DND-41 (cell line): ENCODE results near the gene AOC1.

ENCODE experiments used
- EZH2 ChIP-seq: IDR thresholded peaks from 3 replicates; pipeline ENCODE4 v1.6.1; 2012; ENCODE audit warnings: borderline replicate concordance, low read depth, mild to moderate bottlenecking, moderate library complexity, low read length, inconsistent platforms; ENCODE audit not compliant: severe bottlenecking
- TF ChIP-seq, protein P1 (sequence below): IDR thresholded peaks from 2 replicates; pipeline ENCODE4 v1.5.1; 2012; ENCODE audit warnings: borderline replicate concordance, low read length, moderate library complexity, mild to moderate bottlenecking; ENCODE audit not compliant: poor library complexity, severe bottlenecking; ENCODE audit errors: extremely low read depth

DNA sequence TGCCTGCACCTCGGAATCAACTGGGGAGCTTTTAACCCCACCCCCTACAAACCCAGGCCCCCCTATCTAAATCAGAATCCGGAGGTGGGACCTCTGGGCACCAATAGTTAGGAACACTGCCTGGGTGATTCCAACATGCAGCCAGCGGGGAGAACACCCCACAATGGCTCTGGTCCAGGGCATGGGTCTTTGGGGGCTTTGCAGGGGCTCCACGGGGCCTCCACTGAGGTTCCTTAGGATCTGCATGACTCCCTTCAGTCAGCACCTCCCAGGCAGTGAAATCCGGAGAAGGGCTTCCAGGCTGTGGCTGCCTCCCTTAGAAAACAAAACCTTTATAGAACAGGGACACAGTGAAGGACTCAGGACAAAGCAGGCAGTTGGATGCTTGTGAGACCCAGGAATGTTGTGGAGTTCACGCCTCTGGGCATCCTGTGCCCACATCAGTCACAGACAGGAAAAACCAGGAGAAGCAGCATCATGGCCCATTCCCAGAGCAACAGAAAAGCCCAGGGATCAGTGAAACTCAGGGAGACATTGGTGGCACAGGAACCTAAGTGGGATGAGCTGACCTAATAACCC lies 16.5 kb upstream of the AOC1 start:
- TF ChIP-seq, protein P1, sequence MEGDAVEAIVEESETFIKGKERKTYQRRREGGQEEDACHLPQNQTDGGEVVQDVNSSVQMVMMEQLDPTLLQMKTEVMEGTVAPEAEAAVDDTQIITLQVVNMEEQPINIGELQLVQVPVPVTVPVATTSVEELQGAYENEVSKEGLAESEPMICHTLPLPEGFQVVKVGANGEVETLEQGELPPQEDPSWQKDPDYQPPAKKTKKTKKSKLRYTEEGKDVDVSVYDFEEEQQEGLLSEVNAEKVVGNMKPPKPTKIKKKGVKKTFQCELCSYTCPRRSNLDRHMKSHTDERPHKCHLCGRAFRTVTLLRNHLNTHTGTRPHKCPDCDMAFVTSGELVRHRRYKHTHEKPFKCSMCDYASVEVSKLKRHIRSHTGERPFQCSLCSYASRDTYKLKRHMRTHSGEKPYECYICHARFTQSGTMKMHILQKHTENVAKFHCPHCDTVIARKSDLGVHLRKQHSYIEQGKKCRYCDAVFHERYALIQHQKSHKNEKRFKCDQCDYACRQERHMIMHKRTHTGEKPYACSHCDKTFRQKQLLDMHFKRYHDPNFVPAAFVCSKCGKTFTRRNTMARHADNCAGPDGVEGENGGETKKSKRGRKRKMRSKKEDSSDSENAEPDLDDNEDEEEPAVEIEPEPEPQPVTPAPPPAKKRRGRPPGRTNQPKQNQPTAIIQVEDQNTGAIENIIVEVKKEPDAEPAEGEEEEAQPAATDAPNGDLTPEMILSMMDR = no peak
- no peak for TF ChIP-seq EZH2
